Vagina (tissue), 2 donors: Measurements from ENCODE around the gene SPATS2. TPM values are rescaled to one million over a fixed set of nuclear protein-coding genes. Genes with fewer than 3 reads are reported as not detected.

ENCODE experiments used
- DNase-seq, 2 donors: peaks; one replicate each; pipeline ENCODE4 v3.0.0-alpha.2; 2017; ENCODE audit errors: extremely low spot score in 2 of 2
- H3K27ac ChIP-seq: fragments of 200-600 bp; sonication (generic); one replicate; pipeline ENCODE4 v1.5.1; 2019
- H3K27me3 ChIP-seq: fragments of 200-600 bp; sonication (generic); one replicate; pipeline ENCODE4 v1.5.1; 2019
- H3K36me3 ChIP-seq, 2 donors: fragments of 200-600 bp; sonication (generic); one replicate each; pipeline ENCODE4 v1.5.1; 2017 to 2019
- H3K4me1 ChIP-seq: fragments of 200-600 bp; sonication (generic); one replicate; pipeline ENCODE4 v1.5.1; 2019
- H3K4me3 ChIP-seq, 2 donors: fragments of 200-600 bp; sonication (generic); 1 replicate in 1 of 2; 2 replicates in 1 of 2; pipeline ENCODE4 v1.5.1; 2016 to 2019
- H3K9me3 ChIP-seq: fragments of 200-600 bp; sonication (generic); one replicate; pipeline ENCODE4 v1.5.1; 2019
- CTCF ChIP-seq, 3 experiments: fragments of 450-650 bp in 2 of 3; fragments of 200-600 bp in 1 of 3; sonication (generic) in 1 of 3; IDR thresholded peaks; one replicate each; pipeline ENCODE4 v1.5.1; 2017 to 2019; ENCODE audit warnings: antibody characterized with exemption in 3 of 3, mild to moderate bottlenecking in 2 of 3, moderate library complexity in 2 of 3
- POLR2A ChIP-seq, 2 donors: fragments of 450-650 bp; IDR thresholded peaks; one replicate each; pipeline ENCODE4 v1.6.1; 2017; ENCODE audit warnings: antibody characterized with exemption in 2 of 2, mild to moderate bottlenecking in 2 of 2, moderate library complexity in 2 of 2
- POLR2AphosphoS5 ChIP-seq, 2 donors: sonication (generic); formaldehyde crosslinking; IDR thresholded peaks; one replicate each; pipeline ENCODE4 v1.9.0; 2017; ENCODE audit warnings: antibody characterized with exemption in 2 of 2, mild to moderate bottlenecking in 2 of 2, low read depth in 1 of 2; ENCODE audit not compliant: insufficient read depth in 1 of 2
- intact Hi-C: fragments of 100-400 bp; cut with DNase I; formaldehyde crosslinking; loops from one replicate; pipeline ENCODE4 v1.15.1; 2023
- total RNA-seq: library from RNA; depleted of rRNA; stranded (reverse); fragments of >200 nt; gene quantifications from one replicate; pipeline ENCODE4 v1.2.3, GENCODE V29; 2016

The SPATS2 gene
- total RNA-seq, 1 donor from 2014 or later = 28.0 TPM

- intact Hi-C loops = no loop called here
- H3K27ac ChIP-seq = no peak overlapping the region
- TF ChIP-seq CTCF (IDR thresholded peaks at IDR 0.05) (no peak), POLR2A (IDR thresholded peaks at IDR 0.05) (no peak), POLR2AphosphoS5 (IDR thresholded peaks at IDR 0.05; ENCODE audit: insufficient read depth in 1 of 2, low read depth in 1 of 2) (no peak)
- peaks cover 0 to 18% of the 10 kb centered on the region in 2 donors for H3K36me3 ChIP-seq
- H3K4me3 ChIP-seq = no peak overlapping the region
- no peaks in the 10 kb centered on the region for H3K27me3 ChIP-seq
- DNase-seq = no peak
- no peaks in the 10 kb centered on the region for H3K9me3 ChIP-seq
- H3K4me1 ChIP-seq = no peaks in the 10 kb centered on the region
Observed at GRCh38 chr12:49518914-49519573, 151.8 kb downstream of the SPATS2 start.

GRCh38 chr12:49519574-49519936 lies 152.3 kb downstream of the SPATS2 start:
- Histone ChIP-seq H3K36me3 (peaks cover 0 to 19% of the 10 kb centered on the region in 2 donors), H3K27ac (no peak overlapping the region), H3K27me3 (no peaks in the 10 kb centered on the region), H3K9me3 (no peaks in the 10 kb centered on the region), H3K4me1 (no peaks in the 10 kb centered on the region), H3K4me3 (no peak overlapping the region)
- peak in 1 of 2 donors; percentile 69 for DNase-seq
- TF ChIP-seq POLR2A (IDR thresholded peaks at IDR 0.05) (no peak), CTCF (IDR thresholded peaks at IDR 0.05) (no peak), POLR2AphosphoS5 (IDR thresholded peaks at IDR 0.05; ENCODE audit: insufficient read depth in 1 of 2, low read depth in 1 of 2) (no peak)
- intact Hi-C loops = no loop called here

GRCh38 chr12:49521389-49521788 lies 154.1 kb downstream of the SPATS2 start:
- intact Hi-C loops = no loop called here

GRCh38 chr12:49524660-49525324 lies 157.5 kb downstream of the SPATS2 start:
- intact Hi-C loops = no loop called here
- Histone ChIP-seq H3K9me3 (no peaks in the 10 kb centered on the region), H3K4me3 (no peak overlapping the region), H3K27me3 (no peaks in the 10 kb centered on the region), H3K4me1 (no peaks in the 10 kb centered on the region), H3K27ac (no peak overlapping the region), H3K36me3 (peaks cover 0 to 49% of the 10 kb centered on the region in 2 donors)
- DNase-seq = peak in 1 of 2 donors; percentile 37
- no peak for TF ChIP-seq CTCF (IDR thresholded peaks at IDR 0.05)
- TF ChIP-seq POLR2AphosphoS5 (IDR thresholded peaks at IDR 0.05; ENCODE audit: insufficient read depth in 1 of 2, low read depth in 1 of 2) = no peak
- TF ChIP-seq POLR2A (IDR thresholded peaks at IDR 0.05) = no peak

More at GRCh38 chr12:49521389-49521788, 154.1 kb downstream of the SPATS2 start:
- H3K4me3 ChIP-seq = no peak overlapping the region
- no peaks in the 10 kb centered on the region for H3K27me3 ChIP-seq
- peaks cover 0 to 37% of the 10 kb centered on the region in 2 donors for H3K36me3 ChIP-seq
- DNase-seq = no peak
- no peaks in the 10 kb centered on the region for H3K4me1 ChIP-seq
- TF ChIP-seq POLR2AphosphoS5 (IDR thresholded peaks at IDR 0.05; ENCODE audit: insufficient read depth in 1 of 2, low read depth in 1 of 2) (no peak), CTCF (IDR thresholded peaks at IDR 0.05) (no peak), POLR2A (IDR thresholded peaks at IDR 0.05) (no peak)
- H3K9me3 ChIP-seq = no peaks in the 10 kb centered on the region
- H3K27ac ChIP-seq = no peak overlapping the region

- Histone ChIP-seq H3K27me3 (no peaks in the 10 kb centered on the region), H3K36me3 (peaks cover 0 to 48% of the 10 kb centered on the region in 2 donors), H3K4me1 (no peaks in the 10 kb centered on the region), H3K4me3 (no peak overlapping the region), H3K9me3 (no peaks in the 10 kb centered on the region), H3K27ac (no peak overlapping the region)
- TF ChIP-seq CTCF (IDR thresholded peaks at IDR 0.05) (no peak), POLR2AphosphoS5 (IDR thresholded peaks at IDR 0.05; ENCODE audit: insufficient read depth in 1 of 2, low read depth in 1 of 2) (no peak), POLR2A (IDR thresholded peaks at IDR 0.05) (no peak)
- intact Hi-C loops = no loop called here
- peak in 1 of 2 donors; percentile 49 for DNase-seq
Observed at GRCh38 chr12:49525942-49526341, 158.7 kb downstream of the SPATS2 start.
